Activated CD4-positive, alpha-beta memory T cell treated with anti-CD3 and anti-CD28 coated beads, Interleukin-2, amount 10 ng/mL, durations not matched to agents 7 days and 5 days (primary cell): ENCODE data around the gene FAM107B. TPM values are rescaled to one million over a fixed set of nuclear protein-coding genes. Genes with fewer than 3 reads are reported as not detected.

Source experiments
- CTCF ChIA-PET: fragments of 350-600 bp; sonication (Branson Sonifier 250); formaldehyde crosslinking; loops from one replicate; lab custom pipeline; 2021; ENCODE audit warnings: antibody characterized with exemption, inconsistent platforms; lab: Charles Lee
- POLR2A ChIA-PET: fragments of 350-600 bp; sonication (Branson Sonifier 250); formaldehyde crosslinking; loops from one replicate; lab custom pipeline; 2021; ENCODE audit warnings: antibody characterized with exemption; lab: Charles Lee
- DNase-seq: peaks from one replicate; pipeline ENCODE4 v3.0.0-alpha.2; 2020
- H3K27ac Mint-ChIP-seq: one replicate; pipeline ENCODE4 v1.8.0; 2021; ENCODE audit warnings: mild to moderate bottlenecking, mixed read lengths
- H3K27me3 Mint-ChIP-seq: one replicate; pipeline ENCODE4 v1.8.0; 2021; ENCODE audit warnings: mixed read lengths
- H3K36me3 Mint-ChIP-seq: one replicate; pipeline ENCODE4 v1.8.0; 2021; ENCODE audit warnings: low read depth, mixed read lengths
- H3K4me1 Mint-ChIP-seq: one replicate; pipeline ENCODE4 v1.8.0; 2021; ENCODE audit warnings: mixed read lengths
- H3K4me3 Mint-ChIP-seq: one replicate; pipeline ENCODE4 v1.8.0; 2021; ENCODE audit warnings: mild to moderate bottlenecking, mixed read lengths
- H3K9me3 Mint-ChIP-seq: one replicate; pipeline ENCODE4 v1.8.0; 2021; ENCODE audit warnings: mixed read lengths
- total RNA-seq, 2 experiments: library from RNA; stranded (reverse); gene quantifications; one replicate each; pipeline ENCODE4 v1.2.3, GENCODE V29; 2021

FAM107B gene
- total RNA-seq, 2 experiments from 2014 or later, result 229 to 235 TPM

DNA sequence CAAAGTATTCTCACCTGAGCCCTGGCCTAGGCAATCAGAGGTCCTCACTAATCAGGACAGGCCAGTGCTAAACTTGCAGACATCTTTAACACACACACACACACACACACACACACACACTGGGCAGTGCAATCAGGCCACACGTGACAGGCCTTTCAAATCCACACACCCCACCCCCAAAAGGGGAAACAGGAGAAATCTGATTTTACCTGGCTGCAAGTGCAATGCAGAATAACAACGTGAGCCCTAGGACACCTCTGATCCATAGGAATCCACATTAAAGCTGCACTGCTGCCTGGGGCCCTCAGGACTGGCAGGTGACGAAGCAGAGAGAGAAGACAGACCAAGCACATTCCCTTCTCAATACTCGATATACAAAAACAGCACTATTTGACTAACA lies 218.9 kb downstream of the FAM107B start:
- CTCF ChIA-PET, result interaction anchor here (0.7 to 1.7 kb wide), 5 partner anchors 13 to 48 kb away, joined by 3 to 7 read pairs (median 3); no protein-coding TSS in a partner anchor
- no peaks in the 10 kb centered on the region for H3K27me3 Mint-ChIP-seq
- H3K9me3 Mint-ChIP-seq, result no peaks in the 10 kb centered on the region
- peaks cover 93% of the 10 kb centered on the region for H3K4me1 Mint-ChIP-seq
- no peak for DNase-seq
- H3K4me3 Mint-ChIP-seq, result no peak overlapping the region
- peaks cover 72% of the 10 kb centered on the region for H3K36me3 Mint-ChIP-seq
- POLR2A ChIA-PET, result interaction anchor here (1.0 kb wide), 1 partner anchor 49 kb away, joined by 3 read pairs; no protein-coding TSS in a partner anchor
- peak overlapping the region; percentile 82 for H3K27ac Mint-ChIP-seq

- ChIA-PET CTCF (interaction anchor here (0.6 to 1.5 kb wide), 8 partner anchors 10 to 328 kb away, joined by 3 to 6 read pairs (median 4); partner anchors contain the start of gene CDNF), POLR2A (interaction anchor here (0.7 to 6.3 kb wide), 12 partner anchors 9 to 369 kb away, joined by 3 to 78 read pairs (median 7); partner anchors contain the start of genes HSPA14 and MSANTD7)
- peak overlapping the region; percentile 79 for H3K27ac Mint-ChIP-seq
- no peak for DNase-seq
- H3K4me1 Mint-ChIP-seq, result peaks cover 93% of the 10 kb centered on the region
- H3K27me3 Mint-ChIP-seq, result no peaks in the 10 kb centered on the region
- no peak overlapping the region for H3K4me3 Mint-ChIP-seq
- no peaks in the 10 kb centered on the region for H3K9me3 Mint-ChIP-seq
- H3K36me3 Mint-ChIP-seq, result peaks cover 75% of the 10 kb centered on the region
These were observed 220.0 kb downstream of the FAM107B start for GRCh38 chr10:14554491-14555205.

DNA sequence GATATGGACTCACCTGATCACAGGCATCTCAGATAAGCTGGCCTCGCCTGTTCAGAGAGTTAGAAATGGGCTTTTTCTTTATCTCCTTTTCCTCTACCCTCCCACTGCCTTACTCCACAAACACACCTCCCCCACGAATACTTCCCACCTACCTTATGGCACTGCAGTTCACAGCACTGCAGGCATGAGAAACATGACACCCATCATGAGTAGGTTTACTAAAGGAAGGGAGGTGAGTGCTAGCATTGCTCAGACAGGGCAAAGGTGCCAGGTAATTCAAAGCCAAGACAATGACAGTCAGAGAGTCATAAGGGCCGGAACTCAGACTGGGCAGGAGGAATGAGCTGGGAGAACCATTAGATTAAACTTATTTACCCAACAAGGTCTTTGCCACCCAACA lies 220.6 kb downstream of the FAM107B start:
- no peak for DNase-seq
- Mint-ChIP-seq H3K27me3 (no peaks in the 10 kb centered on the region), H3K9me3 (no peaks in the 10 kb centered on the region), H3K36me3 (peaks cover 77% of the 10 kb centered on the region), H3K4me1 (peaks cover 93% of the 10 kb centered on the region), H3K27ac (peak overlapping the region; percentile 79), H3K4me3 (no peak overlapping the region)
- CTCF ChIA-PET, result interaction anchor here (0.8 to 1.5 kb wide), 6 partner anchors 11 to 283 kb away, joined by 3 to 6 read pairs (median 4); partner anchors contain the start of gene CDNF
- POLR2A ChIA-PET, result interaction anchor here (0.7 to 6.3 kb wide), 15 partner anchors 8 to 369 kb away, joined by 3 to 78 read pairs (median 6); partner anchors contain the start of genes CDNF, HSPA14 and MSANTD7

DNA sequence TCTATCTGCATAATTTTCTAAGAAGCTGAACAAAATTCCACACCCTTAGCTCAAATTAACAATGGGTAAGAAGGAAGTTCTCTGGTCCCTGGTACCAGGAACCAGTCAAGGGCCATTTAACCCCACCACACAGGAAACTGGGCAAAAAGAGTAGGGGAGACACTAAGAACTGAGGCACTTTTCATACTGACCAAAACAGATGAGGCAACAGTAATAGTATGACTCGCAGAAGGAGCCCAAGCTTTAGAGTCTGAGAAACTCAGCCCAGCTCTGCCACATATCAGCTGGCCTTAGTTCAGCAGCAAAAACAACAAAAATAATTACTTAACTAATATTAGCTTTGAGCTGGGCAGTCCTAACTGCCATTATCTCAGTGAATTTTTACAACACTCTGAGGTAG lies 221.2 kb downstream of the FAM107B start:
- POLR2A ChIA-PET, result interaction anchor here (0.6 to 6.3 kb wide), 14 partner anchors 10 to 1226 kb away, joined by 3 to 78 read pairs (median 5); partner anchors contain the start of genes CDNF, HSPA14 and MSANTD7
- Mint-ChIP-seq H3K4me1 (peaks cover 89% of the 10 kb centered on the region), H3K4me3 (no peak overlapping the region), H3K9me3 (no peaks in the 10 kb centered on the region), H3K27me3 (no peaks in the 10 kb centered on the region), H3K36me3 (peaks cover 73% of the 10 kb centered on the region), H3K27ac (peak overlapping the region; percentile 53)
- no peak for DNase-seq
- CTCF ChIA-PET, result interaction anchor here (0.6 to 3.3 kb wide), 9 partner anchors 9 to 401 kb away, joined by 3 to 18 read pairs (median 4); partner anchors contain the start of gene DCLRE1C

- Mint-ChIP-seq H3K4me1 (peaks cover 79% of the 10 kb centered on the region), H3K27ac (peak overlapping the region; percentile 55), H3K36me3 (peaks cover 66% of the 10 kb centered on the region), H3K27me3 (no peaks in the 10 kb centered on the region), H3K4me3 (peak overlapping the region; percentile 9), H3K9me3 (no peaks in the 10 kb centered on the region)
- CTCF ChIA-PET, result interaction anchor here (0.6 to 3.3 kb wide), 5 partner anchors 9 to 286 kb away, joined by 3 to 18 read pairs (median 4); partner anchors contain the start of genes CDNF, HSPA14 and MSANTD7
- no peak for DNase-seq
- POLR2A ChIA-PET, result interaction anchor here (0.9 to 6.3 kb wide), 6 partner anchors 9 to 36 kb away, joined by 3 to 78 read pairs (median 12); no protein-coding TSS in a partner anchor
These were observed 222.7 kb downstream of the FAM107B start for GRCh38 chr10:14552015-14552414.

DNA sequence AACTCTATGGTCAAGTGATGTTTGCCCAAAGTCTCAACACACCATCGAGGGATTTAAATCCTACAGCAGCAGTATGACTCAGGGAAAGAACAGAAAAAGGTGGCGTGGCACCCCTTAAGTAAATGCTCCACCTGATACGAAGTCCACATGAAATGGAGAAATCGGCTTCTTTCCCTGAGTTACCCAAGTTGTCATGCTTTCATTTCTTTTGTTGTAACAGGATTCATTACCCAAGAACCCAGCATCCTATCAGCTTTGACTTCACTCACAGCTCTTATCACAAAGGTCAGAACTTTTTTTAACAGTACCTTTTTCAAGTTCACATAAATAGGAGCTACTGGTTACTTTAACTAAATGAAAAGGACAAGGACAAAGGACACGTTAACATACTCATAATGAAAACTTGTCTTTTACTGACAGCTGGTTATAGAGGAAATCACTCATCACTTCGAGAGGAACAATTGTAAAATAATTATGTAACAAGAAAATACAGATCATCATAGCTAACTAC lies 224.2 kb downstream of the FAM107B start:
- ChIA-PET CTCF (interaction anchor here (0.9 to 3.3 kb wide), 4 partner anchors 7 to 273 kb away, joined by 3 to 18 read pairs (median 6); no protein-coding TSS in a partner anchor), POLR2A (interaction anchor here (0.8 to 6.3 kb wide), 8 partner anchors 13 to 365 kb away, joined by 3 to 78 read pairs (median 4); partner anchors contain the start of gene SUV39H2)
- no peaks in the 10 kb centered on the region for H3K27me3 Mint-ChIP-seq
- peaks cover 77% of the 10 kb centered on the region for H3K4me1 Mint-ChIP-seq
- H3K27ac Mint-ChIP-seq, result peak overlapping the region; percentile 7
- no peak for DNase-seq
- H3K4me3 Mint-ChIP-seq, result no peak overlapping the region
- H3K36me3 Mint-ChIP-seq, result peaks cover 62% of the 10 kb centered on the region
- no peaks in the 10 kb centered on the region for H3K9me3 Mint-ChIP-seq

DNA sequence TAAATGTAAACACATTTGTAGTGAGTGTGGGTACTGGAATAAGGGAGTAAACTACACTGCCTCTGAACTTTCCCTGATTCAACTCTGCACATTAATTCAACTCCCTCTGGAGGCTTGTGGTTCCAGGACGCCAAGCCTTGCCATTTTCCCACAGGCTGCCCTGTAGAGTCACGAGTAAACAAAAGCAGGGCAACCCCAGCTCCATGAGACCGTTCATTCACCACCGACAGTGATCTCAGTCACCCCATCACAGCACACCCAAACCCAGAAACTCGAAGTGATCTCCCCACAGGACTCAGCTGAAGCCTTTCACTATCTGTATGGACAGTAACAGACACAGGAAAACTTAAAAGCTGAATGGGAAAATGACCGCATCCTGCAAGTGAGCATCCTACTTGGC lies 225.2 kb downstream of the FAM107B start:
- Mint-ChIP-seq H3K9me3 (no peaks in the 10 kb centered on the region), H3K36me3 (peaks cover 58% of the 10 kb centered on the region), H3K4me3 (no peak overlapping the region), H3K27me3 (no peaks in the 10 kb centered on the region), H3K27ac (peak overlapping the region; percentile 28), H3K4me1 (peaks cover 79% of the 10 kb centered on the region)
- POLR2A ChIA-PET, result interaction anchor here (0.7 to 6.3 kb wide), 5 partner anchors 10 to 34 kb away, joined by 3 to 78 read pairs (median 4); no protein-coding TSS in a partner anchor
- no peak for DNase-seq
- CTCF ChIA-PET, result interaction anchor here (1.1 to 3.1 kb wide), 4 partner anchors 8 to 280 kb away, joined by 3 to 8 read pairs (median 4); no protein-coding TSS in a partner anchor

DNA sequence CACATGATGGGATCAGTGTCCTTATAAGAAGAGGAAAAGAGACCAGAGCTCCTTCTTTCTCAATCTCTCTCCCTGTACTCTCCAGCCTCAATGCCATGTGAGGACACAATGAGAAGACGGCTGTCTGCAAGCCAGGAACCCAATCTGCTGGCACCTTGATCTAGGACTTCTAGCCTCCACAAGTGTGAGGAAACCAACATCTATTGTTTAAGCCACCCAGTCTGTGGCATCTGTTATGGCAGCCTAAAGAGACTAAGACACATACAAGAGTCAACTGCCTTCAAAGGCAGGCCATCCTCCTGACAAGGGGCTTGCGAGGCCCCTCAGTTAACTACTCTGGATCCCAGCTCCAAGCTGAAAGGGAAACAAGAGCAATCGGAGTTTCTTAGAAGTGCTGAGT lies 225.7 kb downstream of the FAM107B start:
- ChIA-PET POLR2A (interaction anchor here (0.7 to 6.3 kb wide), 4 partner anchors 10 to 23 kb away, joined by 3 to 78 read pairs (median 4); no protein-coding TSS in a partner anchor), CTCF (interaction anchor here (1.1 to 3.1 kb wide), 4 partner anchors 9 to 280 kb away, joined by 3 to 8 read pairs (median 4); no protein-coding TSS in a partner anchor)
- Mint-ChIP-seq H3K27ac (no peak overlapping the region), H3K36me3 (peaks cover 57% of the 10 kb centered on the region), H3K27me3 (no peaks in the 10 kb centered on the region), H3K9me3 (no peaks in the 10 kb centered on the region), H3K4me3 (no peak overlapping the region), H3K4me1 (peaks cover 79% of the 10 kb centered on the region)
- DNase-seq, result no peak

DNA sequence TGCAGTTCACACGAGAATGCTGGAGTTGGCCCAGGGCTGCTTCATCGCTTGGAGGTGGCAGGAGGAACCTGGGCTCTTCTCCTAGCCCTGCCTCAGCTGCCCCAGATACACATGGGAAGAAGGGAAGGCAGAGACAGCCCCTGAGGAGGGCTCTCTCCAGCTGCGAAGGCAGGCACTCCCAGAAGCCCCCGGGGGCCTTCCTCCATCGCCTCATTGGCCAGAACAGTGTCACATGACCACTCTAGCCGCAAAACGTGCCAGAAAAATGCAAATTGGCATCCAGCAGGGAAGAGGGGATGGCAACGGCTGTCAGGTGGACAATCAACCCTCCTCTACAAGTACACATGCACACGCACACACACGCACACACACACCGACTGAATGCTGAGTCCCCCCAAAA lies 226.2 kb downstream of the FAM107B start:
- Mint-ChIP-seq H3K9me3 (no peaks in the 10 kb centered on the region), H3K36me3 (peaks cover 57% of the 10 kb centered on the region), H3K27me3 (no peaks in the 10 kb centered on the region), H3K4me3 (no peak overlapping the region), H3K4me1 (peaks cover 79% of the 10 kb centered on the region), H3K27ac (no peak overlapping the region)
- POLR2A ChIA-PET, result no interaction called here
- DNase-seq, result no peak
- CTCF ChIA-PET, result interaction anchor here (1.1 to 3.1 kb wide), 3 partner anchors 9 to 35 kb away, joined by 3 to 8 read pairs (median 4); no protein-coding TSS in a partner anchor

DNA sequence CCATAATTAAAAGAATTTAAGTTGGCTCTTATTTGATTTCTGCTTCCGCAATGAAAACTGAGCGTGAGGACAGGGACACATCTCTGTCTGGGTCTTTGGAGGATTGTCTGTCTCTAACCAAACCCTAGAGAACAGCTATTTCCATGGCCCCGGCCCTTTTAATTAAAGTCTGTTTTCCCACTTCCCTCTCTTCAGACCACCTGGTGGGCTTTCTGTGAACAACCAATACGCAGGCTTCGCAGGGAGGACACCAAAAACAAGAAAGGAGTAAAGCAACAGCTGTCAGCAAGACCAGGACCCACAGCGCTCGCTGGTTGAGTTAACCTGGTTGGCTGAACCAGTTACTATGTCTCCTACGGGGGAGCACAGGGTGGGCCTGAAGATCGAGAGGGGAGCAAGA lies 226.9 kb downstream of the FAM107B start:
- CTCF ChIA-PET, result interaction anchor here (3.1 kb wide), 1 partner anchor 11 kb away, joined by 8 read pairs; no protein-coding TSS in a partner anchor
- Mint-ChIP-seq H3K36me3 (peaks cover 50% of the 10 kb centered on the region), H3K27ac (no peak overlapping the region), H3K27me3 (no peaks in the 10 kb centered on the region), H3K4me3 (no peak overlapping the region), H3K9me3 (no peaks in the 10 kb centered on the region), H3K4me1 (peaks cover 79% of the 10 kb centered on the region)
- POLR2A ChIA-PET, result interaction anchor here (1.3 to 1.8 kb wide), 2 partner anchors 54 to 405 kb away, joined by 3 read pairs; no protein-coding TSS in a partner anchor
- DNase-seq, result no peak

DNA sequence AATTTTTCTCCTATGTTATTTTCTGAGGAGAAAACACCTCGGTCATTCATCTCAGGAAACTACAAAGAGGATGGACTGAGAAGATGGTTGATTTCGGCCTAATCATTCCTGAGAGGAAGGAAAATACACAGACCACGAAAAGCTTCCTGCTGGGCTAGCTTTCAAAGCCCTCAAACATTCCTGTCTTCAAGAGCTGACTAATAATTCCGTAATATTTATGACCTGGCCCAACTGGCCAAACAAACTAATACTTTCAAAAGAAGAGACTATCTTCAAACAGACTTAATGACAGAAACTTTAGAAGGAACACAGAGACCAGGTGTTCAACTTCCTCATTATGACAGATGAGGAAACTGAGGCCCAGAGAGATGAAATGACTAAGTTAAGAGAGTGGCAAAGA lies 228.9 kb downstream of the FAM107B start:
- no peaks in the 10 kb centered on the region for H3K27me3 Mint-ChIP-seq
- peaks cover 76% of the 10 kb centered on the region for H3K4me1 Mint-ChIP-seq
- no peak overlapping the region for H3K27ac Mint-ChIP-seq
- peaks cover 52% of the 10 kb centered on the region for H3K36me3 Mint-ChIP-seq
- DNase-seq, result no peak
- ChIA-PET POLR2A (interaction anchor here (1.1 to 1.9 kb wide), 4 partner anchors 9 to 37 kb away, joined by 3 to 7 read pairs (median 5); no protein-coding TSS in a partner anchor), CTCF (interaction anchor here (1.1 to 1.2 kb wide), 2 partner anchors 9 to 19 kb away, joined by 3 read pairs; no protein-coding TSS in a partner anchor)
- H3K9me3 Mint-ChIP-seq, result no peaks in the 10 kb centered on the region
- no peak overlapping the region for H3K4me3 Mint-ChIP-seq

DNA sequence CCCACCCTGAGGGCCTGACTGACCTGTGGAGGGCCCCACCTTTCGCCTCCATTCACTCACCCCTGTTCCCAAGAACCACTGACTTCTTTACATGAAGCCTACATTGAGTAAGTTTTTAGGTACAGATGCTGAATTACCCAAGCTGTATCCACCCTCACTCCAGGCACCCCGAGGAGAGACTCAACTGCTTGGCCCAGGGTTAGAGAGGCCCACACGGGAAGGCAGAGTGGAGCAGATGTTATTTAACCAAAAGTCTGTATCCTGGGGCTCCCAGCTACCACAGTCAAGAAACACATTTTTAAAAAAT lies 230.8 kb downstream of the FAM107B start:
- no peak for DNase-seq
- H3K27ac Mint-ChIP-seq, result peak overlapping the region; percentile 54
- POLR2A ChIA-PET, result interaction anchor here (0.6 to 3.1 kb wide), 14 partner anchors 10 to 415 kb away, joined by 3 to 17 read pairs (median 4); partner anchors contain the start of genes CDNF, DCLRE1C and MEIG1
- H3K4me1 Mint-ChIP-seq, result peaks cover 76% of the 10 kb centered on the region
- no peaks in the 10 kb centered on the region for H3K27me3 Mint-ChIP-seq
- H3K9me3 Mint-ChIP-seq, result no peaks in the 10 kb centered on the region
- no peak overlapping the region for H3K4me3 Mint-ChIP-seq
- CTCF ChIA-PET, result interaction anchor here (0.7 to 2.8 kb wide), 12 partner anchors 8 to 347 kb away, joined by 3 to 18 read pairs (median 7); no protein-coding TSS in a partner anchor
- H3K36me3 Mint-ChIP-seq, result peaks cover 55% of the 10 kb centered on the region
